Activated CD4-positive, alpha-beta T cell treated with anti-CD3 and anti-CD28 coated beads for 4 hours (primary cell): ENCODE results near the gene TNXB.
"Not testable (repeated sequence)": the region's sequence is repeated elsewhere in the genome, so short reads cannot be mapped to it uniquely, and the experiment has no call there.

Experiments used
- DNase-seq, 2 donors: peaks; one replicate each; pipeline ENCODE4 v3.0.0-alpha.2; 2020

TNXB gene

DNA sequence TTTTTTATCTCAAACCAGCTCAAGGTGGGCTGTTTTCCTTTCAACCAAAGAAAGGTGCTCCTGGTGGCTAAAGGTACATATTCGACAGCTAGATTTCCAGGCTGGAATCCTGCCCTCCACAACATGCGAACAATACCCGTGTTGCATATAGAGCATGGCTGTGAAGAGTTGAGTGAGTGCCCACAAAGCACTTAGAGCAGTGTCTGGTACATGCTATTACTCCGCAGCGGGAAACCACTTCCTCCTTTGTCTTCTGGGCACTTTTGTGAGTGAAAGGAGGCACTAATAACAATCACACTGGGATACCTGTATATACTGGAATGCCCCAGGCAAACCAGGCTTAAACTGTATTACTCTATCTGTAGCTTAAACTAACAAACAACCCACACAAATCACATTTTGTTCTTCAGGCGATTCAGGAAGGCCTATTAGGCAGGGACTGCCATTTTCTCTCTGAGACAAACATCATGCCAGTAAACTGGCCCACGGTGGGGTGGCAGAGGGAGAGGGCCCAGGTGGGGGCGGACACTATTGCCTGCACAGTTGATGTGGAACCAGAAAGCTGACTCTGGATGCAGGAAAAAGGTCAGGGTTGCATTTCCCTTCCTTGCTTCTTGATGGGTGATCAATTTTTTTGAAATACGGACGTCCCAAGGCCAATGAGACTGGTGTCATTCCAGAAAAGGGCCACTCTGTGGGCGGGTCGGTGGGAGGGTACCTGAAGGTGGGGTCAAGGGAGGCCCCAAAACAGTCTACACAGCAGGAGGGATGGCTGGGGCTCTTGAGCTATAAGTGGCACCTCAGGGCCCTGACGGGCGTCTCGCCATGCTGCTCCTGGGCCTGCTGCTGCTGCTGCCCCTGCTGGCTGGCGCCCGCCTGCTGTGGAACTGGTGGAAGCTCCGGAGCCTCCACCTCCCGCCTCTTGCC lies 71.3 kb downstream of the TNXB start, which contains the start of gene CYP21A2:
TSS of gene CYP21A2 (plus strand) at position 818 of the 927 bp plus-strand sequence. CDS start at position 826, 8 bp downstream.
- not testable (repeated sequence) for DNase-seq

DNA sequence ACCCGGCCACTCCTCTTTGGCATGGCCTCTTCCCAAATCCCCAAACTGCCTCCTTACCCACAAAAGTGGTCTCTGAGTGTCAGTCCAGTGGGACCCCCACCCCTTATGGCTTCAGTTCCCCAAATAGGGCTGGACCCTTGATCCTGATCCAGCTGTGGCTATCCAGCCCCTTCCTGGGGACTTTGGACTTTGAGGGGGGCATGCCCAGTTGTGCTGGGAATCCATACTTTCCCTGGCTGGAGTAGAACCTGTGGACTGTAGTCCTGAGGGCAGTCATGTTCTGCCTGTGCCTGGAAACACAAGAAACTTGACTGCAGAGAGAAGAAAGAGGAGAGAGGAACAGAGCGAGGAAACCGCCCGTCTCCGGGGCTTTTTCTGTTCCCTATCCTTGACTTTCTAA lies 72.0 kb downstream of the TNXB start:
- not testable (repeated sequence) for DNase-seq

DNA sequence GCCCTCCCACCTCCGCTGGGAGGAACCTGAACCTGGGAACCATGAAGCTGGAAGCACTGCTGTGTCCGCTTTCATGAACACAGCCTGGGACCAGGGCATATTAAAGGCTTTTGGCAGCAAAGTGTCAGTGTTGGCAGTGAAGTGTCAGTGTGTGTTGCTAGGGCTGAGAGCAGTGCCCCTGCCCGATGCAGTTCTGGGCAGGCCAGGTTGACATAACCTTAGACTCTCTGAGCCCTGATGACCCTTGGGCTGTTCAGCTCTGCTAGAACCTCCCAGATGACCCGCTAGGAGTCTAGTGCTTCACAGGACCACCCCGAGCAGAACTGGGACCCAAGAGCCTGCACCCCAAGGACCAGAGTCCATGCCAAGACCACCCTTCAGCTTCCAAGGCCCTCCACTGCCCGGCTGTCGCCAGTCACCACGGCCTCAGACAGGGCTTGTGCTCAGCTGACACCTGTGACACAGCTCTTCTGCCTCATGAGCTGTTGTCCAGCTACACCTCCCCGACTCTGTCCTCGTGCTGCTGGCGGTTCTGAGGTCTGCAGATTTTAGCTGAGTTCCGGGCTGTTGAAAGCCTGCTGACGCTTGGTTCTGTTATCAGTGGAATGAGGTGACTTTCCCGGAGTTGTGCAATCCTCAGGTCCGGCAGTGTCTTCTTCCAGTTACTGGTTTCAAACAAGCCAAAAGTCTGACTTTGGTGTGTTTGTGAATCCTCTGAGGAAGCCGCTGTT lies 73.7 kb downstream of the TNXB start:
- DNase-seq = not testable (repeated sequence)

DNA sequence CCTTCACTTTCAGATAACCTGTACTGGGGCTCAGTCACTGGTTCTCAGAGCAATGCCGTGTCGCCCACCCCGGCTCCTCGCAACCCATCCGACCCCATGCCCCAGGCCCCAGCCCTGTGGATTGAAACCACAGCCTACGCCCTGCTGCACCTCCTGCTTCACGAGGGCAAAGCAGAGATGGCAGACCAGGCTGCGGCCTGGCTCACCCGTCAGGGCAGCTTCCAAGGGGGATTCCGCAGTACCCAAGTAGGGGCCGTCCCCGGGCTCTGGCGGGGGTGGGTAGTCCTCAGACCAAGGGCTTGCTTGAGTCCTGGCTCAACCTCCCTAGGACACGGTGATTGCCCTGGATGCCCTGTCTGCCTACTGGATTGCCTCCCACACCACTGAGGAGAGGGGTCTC lies 79.6 kb downstream of the TNXB start:
- DNase-seq = not testable (repeated sequence)

DNA sequence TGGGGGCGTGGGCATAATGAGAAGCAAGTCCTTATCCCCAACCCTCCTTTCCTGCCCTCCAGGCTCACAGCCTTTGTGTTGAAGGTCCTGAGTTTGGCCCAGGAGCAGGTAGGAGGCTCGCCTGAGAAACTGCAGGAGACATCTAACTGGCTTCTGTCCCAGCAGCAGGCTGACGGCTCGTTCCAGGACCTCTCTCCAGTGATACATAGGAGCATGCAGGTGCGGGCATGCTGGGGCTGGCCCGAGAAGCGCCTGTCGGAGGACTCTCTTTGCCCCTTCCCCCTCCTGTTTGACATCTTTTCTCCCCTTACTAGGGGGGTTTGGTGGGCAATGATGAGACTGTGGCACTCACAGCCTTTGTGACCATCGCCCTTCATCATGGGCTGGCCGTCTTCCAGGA lies 80.5 kb downstream of the TNXB start:
- DNase-seq = not testable (repeated sequence)

DNA sequence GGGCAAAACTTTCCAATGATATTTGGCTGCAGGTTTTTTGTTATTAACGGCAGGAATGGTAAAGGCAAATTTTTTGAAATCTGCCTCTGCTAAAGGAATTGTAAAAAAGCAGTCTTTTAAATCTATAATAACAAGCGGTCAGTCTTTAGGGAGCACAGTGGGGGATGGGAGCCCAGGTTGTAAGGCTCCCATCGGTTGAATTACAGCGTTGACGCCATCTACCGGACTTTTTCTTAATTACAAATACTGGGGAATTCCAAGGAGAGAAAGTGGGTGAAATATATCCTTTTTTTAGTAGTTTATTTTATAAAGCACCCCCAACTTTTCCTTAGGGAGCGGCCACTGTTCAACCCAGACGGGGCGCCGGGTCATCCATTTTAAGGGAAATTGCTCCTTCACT lies 87.0 kb downstream of the TNXB start:
- DNase-seq = not testable (repeated sequence)

DNA sequence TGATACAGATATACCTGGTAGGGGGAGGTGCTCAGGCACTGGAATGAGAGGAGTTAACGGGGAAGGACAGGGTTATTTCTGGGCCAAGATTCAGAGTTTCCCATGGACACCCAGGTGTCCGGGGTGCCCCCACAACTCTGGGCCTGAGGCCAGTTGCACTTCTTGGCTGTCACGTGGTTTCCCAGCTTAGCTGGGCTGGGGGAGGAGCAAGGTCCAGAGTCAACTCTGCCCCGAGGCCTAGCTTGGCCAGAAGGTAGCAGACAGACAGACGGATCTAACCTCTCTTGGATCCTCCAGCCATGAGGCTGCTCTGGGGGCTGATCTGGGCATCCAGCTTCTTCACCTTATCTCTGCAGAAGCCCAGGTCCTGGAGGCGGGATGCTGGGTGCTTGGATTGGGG lies 94.6 kb downstream of the TNXB start, which contains the start of gene C4B:
TSS of gene C4B (plus strand) at position 249 of the 400 bp plus-strand sequence. CDS start at position 300, 51 bp downstream.
- DNase-seq = not testable (repeated sequence)

DNA sequence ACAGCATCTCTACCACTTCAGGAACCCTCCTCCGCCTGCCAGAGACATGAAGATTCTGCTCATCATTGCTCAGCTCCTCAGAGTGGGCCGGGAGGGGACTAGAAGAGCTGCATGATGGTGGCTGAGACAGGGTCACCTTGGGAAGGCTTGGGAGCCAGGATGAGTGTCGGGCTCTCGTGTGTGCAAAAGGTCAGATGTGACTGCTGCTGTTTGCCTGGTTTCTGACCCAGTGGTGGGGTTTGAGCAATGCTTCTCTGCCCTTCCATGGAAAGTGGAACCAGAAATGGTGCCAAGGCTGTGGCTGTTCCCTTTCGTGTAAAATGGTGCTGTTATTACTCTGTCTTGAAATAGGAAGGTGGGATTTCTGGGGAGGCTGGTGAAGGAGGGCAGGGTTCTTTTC lies 95.4 kb downstream of the TNXB start:
- not testable (repeated sequence) for DNase-seq

DNA sequence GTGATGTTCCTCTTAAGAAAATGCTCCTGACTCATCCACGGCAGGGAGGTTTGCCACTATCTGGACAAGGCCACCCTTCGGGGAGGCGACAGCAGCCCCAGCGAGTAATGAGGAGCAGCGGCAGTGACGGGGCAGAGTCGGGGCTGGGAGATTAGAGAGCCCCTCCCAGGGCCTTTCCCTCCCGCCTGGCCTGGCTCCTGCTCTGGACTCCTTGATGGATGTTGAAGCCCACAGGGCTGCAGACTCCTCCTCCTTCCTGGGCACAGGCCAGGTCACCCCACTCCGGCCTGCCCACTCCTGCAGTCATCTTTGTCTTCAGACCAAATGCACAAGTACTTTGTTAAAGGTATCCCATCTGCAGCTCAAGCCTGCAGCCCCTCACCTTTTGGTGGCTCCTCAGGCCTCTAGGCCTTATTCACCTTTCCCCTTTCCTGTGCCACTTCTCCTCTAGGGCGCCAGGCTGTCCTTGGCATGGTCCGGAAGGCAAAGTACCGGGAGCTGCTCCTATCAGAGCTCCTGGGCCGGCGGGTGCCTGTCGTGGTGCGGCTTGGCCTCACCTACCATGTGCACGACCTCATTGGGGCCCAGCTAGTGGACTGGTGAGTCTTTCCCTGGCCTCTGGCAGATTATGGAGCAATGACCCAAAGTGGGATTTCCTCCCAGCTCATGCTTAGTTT lies 96.1 kb downstream of the TNXB start:
- DNase-seq = peak in 1 of 2 donors; percentile 2

DNA sequence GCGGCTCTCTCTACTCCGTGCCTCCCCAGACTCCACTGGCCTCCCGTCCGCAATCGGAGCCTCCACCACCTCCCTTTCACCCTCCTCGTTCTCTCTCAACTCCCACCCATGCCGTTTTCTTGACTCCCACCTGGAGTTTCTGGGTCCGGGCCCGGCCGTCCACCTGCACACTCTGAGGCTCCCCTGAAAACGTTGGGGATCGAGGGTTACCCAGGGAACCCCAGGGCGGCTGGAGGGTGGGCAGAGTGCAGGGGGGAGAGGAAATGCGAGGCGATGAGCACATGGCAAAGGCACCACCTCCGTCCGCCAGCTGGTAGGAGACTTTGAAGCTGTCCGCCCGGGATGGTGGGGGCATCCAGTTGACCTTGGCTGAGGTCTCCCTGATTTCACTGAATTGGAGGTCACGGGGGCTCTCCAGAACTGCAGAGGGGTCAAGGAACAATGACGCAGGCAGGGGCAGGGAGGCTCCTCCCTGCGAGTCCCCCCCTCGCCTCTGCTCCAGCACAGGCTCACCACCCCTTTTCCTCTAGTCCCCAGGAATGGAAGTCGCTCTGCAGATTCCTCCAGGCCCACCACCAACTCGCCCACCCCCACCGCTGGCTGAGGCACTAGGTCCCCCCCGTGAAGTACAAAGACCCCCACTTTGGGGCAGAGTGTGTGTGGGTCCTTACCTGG lies 98.1 kb downstream of the TNXB start:
- DNase-seq = not testable (repeated sequence)

DNA sequence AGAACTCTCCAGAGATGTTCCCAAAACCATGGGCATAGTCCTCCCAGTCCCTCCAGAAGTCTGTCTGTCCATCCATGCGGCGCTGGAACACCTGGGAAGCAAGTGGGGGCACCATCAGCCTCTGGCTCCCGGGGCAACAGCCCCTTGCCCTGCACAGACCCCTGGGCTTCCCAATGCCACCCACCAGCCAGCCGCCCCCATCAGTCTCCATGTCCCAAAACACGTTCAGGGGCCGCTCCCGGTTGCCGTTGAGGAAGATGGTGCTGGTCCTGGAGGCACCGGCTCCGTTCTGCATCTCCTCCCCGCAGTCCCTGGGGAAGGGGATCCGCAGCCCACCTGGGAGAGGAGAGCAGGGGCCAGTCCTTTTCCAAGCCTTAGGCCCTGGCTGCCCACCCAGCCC lies 99.6 kb downstream of the TNXB start:
- DNase-seq = not testable (repeated sequence)

DNA sequence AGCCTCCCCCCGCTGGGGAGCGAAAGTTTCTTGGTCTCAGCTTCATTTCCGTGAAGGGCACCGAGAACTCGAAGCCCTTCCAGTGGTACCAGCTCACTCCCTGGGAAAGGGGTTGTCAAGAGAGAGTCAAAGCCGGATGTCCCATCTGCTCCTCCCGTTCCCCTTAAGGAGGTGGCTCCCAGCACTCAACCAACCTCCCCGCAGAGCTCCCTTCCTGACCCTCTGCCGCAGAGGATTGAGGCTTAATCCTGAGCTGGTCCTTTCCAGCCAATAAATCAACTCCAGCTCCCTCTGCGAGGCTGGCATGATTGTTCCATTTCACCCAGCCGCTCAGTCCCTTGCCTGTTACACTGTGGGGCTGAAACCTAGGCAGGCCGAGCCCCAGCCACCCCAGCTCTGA lies 100.5 kb downstream of the TNXB start:
- DNase-seq = not testable (repeated sequence)

DNA sequence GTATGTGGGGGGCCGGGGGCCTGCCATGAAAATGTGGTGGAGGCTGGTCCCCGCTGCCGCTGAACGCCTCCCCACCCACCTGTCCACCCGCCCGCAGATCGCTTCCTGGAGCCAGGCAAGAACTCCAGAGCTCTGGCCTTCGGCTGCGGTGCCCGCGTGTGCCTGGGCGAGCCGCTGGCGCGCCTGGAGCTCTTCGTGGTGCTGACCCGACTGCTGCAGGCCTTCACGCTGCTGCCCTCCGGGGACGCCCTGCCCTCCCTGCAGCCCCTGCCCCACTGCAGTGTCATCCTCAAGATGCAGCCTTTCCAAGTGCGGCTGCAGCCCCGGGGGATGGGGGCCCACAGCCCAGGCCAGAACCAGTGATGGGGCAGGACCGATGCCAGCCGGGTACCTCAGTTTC lies 101.1 kb downstream of the TNXB start:
- not testable (repeated sequence) for DNase-seq

DNA sequence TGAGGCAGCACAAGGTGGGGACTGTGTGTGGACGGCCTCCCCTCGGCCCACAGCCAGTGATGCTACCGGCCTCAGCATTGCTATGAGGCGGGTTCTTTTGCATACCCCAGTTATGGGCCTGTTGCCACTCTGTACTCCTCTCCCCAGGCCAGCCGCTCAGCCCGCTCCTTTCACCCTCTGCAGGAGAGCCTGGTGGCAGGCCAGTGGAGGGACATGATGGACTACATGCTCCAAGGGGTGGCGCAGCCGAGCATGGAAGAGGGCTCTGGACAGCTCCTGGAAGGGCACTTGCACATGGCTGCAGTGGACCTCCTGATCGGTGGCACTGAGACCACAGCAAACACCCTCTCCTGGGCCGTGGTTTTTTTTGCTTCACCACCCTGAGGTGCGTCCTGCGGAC lies 102.1 kb downstream of the TNXB start:
- DNase-seq = not testable (repeated sequence)

DNA sequence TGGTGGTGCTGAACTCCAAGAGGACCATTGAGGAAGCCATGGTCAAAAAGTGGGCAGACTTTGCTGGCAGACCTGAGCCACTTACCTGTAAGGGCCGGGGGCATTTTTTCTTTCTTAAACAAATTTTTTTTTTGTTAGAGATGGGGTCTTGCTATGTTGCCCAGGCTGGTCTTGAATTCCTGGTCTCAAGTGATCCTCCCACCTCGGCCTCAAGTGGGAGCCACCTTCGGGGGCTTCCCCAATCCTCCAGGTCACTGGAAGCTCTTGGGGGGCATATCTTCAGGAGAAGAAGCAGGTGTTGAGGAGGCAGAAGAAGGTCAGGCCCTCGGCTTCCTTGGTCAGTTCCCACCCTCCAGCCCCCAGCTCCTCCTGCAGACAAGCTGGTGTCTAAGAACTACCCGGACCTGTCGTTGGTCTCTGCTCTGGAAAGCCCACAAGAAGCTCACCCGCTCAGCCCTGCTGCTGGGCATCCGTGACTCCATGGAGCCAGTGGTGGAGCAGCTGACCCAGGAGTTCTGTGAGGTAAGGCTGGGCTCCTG lies 103.1 kb downstream of the TNXB start:
- not testable (repeated sequence) for DNase-seq

DNA sequence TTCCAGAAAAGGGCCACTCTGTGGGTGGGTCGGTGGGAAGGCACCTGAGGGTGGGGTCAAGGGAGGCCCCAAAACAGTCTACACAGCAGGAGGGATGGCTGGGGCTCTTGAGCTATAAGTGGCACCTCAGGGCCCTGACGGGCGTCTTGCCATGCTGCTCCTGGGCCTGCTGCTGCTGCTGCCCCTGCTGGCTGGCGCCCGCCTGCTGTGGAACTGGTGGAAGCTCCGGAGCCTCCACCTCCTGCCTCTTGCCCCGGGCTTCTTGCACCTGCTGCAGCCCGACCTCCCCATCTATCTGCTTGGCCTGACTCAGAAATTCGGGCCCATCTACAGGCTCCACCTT lies 103.6 kb downstream of the TNXB start:
- DNase-seq = not testable (repeated sequence)

DNA sequence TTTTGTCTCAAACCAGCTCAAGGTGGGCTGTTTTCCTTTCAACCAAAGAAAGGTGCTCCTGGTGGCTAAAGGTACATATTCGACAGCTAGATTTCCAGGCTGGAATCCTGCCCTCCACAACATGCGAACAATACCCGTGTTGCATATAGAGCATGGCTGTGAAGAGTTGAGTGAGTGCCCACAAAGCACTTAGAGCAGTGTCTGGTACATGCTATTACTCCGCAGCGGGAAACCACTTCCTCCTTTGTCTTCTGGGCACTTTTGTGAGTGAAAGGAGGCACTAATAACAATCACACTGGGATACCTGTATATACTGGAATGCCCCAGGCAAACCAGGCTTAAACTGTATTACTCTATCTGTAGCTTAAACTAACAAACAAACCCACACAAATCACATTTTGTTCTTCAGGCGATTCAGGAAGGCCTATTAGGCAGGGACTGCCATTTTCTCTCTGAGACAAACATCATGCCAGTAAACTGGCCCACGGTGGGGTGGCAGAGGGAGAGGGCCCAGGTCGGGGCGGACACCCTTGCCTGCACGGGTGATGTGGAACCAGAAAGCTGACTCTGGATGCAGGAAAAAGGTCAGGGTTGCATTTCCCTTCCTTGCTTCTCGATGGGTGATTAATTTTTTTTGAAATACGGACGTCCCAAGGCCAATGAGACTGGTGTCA lies 104.1 kb downstream of the TNXB start:
- not testable (repeated sequence) for DNase-seq

DNA sequence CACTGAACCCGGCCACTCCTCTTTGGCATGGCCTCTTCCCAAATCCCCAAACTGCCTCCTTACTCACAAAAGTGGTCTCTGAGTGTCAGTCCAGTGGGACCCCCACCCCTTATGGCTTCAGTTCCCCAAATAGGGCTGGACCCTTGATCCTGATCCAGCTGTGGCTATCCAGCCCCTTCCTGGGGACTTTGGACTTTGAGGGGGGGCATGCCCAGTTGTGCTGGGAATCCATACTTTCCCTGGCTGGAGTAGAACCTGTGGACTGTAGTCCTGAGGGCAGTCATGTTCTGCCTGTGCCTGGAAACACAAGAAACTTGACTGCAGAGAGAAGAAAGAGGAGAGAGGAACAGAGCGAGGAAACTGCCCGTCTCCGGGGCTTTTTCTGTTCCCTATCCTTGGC lies 104.7 kb downstream of the TNXB start:
- not testable (repeated sequence) for DNase-seq

DNA sequence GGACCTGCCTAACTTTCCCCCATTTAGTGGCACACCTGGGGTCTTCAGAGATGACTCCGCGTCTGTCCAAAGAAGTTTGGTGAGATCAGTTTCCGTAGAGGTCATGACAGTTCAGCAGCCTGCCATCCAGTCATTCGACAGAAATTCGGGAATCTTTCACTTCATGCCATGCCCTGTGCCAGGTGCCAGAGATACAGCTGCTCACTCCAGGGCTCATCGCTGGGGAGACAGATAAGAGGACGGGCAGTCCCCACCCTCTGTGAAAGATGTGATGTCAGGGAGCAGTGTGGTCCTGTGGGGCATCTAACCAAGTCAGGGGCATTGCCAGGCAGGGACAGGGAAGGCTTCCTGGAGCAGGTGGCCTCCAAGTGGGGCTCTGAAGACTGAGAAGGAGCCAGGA lies 105.8 kb downstream of the TNXB start:
- not testable (repeated sequence) for DNase-seq

DNA sequence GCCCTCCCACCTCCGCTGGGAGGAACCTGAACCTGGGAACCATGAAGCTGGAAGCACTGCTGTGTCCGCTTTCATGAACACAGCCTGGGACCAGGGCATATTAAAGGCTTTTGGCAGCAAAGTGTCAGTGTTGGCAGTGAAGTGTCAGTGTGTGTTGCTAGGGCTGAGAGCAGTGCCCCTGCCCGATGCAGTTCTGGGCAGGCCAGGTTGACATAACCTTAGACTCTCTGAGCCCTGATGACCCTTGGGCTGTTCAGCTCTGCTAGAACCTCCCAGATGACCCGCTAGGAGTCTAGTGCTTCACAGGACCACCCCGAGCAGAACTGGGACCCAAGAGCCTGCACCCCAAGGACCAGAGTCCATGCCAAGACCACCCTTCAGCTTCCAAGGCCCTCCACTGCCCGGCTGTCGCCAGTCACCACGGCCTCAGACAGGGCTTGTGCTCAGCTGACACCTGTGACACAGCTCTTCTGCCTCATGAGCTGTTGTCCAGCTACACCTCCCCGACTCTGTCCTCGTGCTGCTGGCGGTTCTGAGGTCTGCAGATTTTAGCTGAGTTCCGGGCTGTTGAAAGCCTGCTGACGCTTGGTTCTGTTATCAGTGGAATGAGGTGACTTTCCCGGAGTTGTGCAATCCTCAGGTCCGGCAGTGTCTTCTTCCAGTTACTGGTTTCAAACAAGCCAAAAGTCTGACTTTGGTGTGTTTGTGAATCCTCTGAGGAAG lies 106.4 kb downstream of the TNXB start:
- DNase-seq = not testable (repeated sequence)

DNA sequence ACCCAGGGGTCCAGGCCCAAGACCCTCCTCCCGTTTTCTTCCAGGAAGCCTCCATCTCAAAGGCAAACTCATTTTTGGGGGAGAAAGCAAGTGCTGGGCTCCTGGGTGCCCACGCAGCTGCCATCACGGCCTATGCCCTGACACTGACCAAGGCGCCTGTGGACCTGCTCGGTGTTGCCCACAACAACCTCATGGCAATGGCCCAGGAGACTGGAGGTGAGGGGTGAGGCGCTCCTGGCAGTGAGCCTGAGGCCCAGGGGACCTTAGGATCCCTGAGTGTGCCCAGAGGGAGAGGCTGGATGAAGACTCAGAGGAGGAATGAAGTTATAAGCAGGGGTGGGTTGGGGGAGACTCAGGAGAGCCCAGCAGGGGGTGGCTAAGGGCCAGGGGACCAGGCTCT lies 112.8 kb downstream of the TNXB start:
- not testable (repeated sequence) for DNase-seq
